HepG2 (cell line): ENCODE measurements around the gene ADGRL1.
"Not testable (repeated sequence)": the region's sequence is repeated elsewhere in the genome, so short reads cannot be mapped to it uniquely, and the experiment has no call there.

ENCODE experiments used
- ARNT ChIP-seq: fragments of 450-650 bp; IDR thresholded peaks from 2 replicates; pipeline ENCODE4 v1.6.1; 2017
- CEBPB ChIP-seq: IDR thresholded peaks from 2 replicates; pipeline ENCODE4 v1.6.1; 2011; ENCODE audit warnings: low read depth, low read length, improper control_type of control experiment, borderline replicate concordance

DNA sequence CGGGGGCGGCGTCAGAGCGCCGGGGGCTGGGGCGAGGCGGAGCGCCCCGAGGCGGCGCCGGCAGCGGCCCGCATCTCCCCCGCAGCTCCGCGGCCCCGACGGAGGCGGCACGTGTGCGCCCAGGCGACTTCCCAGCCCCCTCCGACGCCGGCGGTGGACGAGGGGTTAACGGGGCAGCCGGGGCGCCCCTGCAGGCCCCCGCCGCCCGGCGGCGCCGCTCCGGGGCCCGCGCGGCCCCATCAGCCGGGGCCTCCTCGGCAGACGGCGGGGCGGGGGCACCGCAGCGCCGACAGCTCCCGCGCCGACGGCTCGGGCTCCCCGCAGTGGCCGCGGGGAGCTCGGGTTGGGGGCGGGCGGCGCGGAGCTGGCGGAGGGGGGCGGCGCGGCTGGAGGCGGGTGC is 339 bp upstream of the ADGRL1 start:
- TF ChIP-seq CEBPB, ARNT: not testable (repeated sequence)
